Esophagus mucosa (tissue), 1 donor: ENCODE measurements around the gene RPL35. TPM values are rescaled to one million over a fixed set of nuclear protein-coding genes. Genes with fewer than 3 reads are reported as not detected.

ENCODE experiments used
- ATAC-seq: fragments of 200-7000 bp; cut with Tn5 transposase; one replicate; pipeline ENCODE4 v1.9.1; 2020
- total RNA-seq: library from RNA; stranded (reverse); gene quantifications from one replicate; pipeline ENCODE4 v1.2.4, GENCODE V29; 2023
- donor health status: DM: yes; HTN: yes; CAD: no.

RPL35 gene
- total RNA-seq, 1 donor from 2014 or later, result 1,741 TPM

- no peak for ATAC-seq
Observed at GRCh38 chr9:124875501-124875900, 13.7 kb upstream of the RPL35 start.

GRCh38 chr9:124873664-124874063, 11.9 kb upstream of the RPL35 start:
- peak; percentile 60 for ATAC-seq

DNA sequence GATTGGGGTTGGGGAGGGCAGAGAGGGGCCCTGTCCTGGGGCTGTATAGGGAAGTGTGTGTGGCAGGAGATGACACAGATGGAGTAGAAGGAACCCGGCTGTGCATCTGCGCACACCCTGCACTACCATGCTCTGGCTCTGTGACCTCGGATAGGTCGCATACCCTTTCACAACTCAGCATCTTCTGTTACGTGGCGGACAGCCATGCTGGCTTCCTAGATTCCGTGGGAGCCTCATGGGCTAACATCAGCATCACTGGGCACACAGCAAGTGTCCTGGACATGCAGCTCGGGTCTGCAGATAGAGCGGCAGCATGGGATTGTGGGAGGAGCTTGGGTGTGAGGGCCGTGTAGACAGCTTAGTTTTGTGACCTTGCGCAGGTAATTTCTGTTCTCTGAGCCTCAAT, 9.4 kb upstream of the RPL35 start:
- ATAC-seq, result no peak

GRCh38 chr9:124870723-124871122, 9.0 kb upstream of the RPL35 start:
- no peak for ATAC-seq

DNA sequence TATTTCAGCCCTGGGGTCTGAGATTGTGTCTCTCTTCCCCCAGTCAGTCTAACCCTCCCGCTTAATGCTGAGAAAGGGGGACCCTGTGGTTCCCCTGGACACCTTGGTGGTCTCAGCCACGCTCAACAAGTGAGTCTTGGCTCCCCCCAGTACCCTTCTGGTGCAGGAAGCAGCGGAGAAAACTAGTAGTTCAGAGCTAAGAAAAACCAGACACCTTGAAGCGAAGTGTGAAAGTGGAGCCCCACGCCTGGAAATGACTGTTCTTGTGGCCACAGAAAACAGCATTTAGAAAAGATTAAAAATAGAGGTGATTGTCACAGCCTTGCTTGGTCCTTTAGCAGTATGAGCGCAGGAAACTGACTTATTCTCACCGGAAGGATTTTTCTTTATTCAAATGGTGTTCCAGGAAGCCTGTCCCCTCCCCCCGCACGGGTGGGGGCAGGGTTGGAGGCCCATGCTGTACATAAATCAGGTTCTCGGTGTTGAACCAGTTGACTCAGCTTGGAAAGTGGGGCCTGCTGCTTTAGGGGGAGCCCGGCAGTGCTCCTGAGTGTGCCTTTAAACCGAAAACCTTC, 8.3 kb upstream of the RPL35 start:
- ATAC-seq, result peak; percentile 26

DNA sequence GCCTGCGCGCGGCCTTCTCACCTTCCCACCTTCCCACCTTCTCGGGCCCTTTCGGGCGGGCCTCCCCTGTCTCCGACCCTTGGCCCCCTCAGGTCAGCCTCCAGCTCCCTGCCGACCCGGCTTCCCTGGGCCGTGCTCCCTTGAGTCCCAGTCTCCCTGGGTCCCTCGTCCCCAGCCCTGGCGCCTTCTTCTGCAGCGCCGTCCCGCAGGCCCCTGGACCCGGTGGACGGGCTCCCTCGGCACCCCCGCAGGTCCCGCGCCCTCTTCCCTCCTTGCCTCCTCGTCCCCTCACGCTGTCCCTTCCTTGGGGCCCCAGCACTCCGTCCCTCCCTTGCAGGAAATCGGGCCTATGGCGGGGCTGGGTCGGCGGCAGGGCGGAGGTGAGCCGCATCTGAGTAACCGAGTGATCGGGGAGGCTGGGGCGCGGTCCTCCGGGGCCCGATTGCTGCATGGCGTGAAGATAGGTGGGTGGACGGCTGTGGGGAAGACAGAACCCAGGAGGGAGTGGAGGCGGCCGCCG, 7.8 kb upstream of the RPL35 start:
- ATAC-seq, result peak; percentile 36

DNA sequence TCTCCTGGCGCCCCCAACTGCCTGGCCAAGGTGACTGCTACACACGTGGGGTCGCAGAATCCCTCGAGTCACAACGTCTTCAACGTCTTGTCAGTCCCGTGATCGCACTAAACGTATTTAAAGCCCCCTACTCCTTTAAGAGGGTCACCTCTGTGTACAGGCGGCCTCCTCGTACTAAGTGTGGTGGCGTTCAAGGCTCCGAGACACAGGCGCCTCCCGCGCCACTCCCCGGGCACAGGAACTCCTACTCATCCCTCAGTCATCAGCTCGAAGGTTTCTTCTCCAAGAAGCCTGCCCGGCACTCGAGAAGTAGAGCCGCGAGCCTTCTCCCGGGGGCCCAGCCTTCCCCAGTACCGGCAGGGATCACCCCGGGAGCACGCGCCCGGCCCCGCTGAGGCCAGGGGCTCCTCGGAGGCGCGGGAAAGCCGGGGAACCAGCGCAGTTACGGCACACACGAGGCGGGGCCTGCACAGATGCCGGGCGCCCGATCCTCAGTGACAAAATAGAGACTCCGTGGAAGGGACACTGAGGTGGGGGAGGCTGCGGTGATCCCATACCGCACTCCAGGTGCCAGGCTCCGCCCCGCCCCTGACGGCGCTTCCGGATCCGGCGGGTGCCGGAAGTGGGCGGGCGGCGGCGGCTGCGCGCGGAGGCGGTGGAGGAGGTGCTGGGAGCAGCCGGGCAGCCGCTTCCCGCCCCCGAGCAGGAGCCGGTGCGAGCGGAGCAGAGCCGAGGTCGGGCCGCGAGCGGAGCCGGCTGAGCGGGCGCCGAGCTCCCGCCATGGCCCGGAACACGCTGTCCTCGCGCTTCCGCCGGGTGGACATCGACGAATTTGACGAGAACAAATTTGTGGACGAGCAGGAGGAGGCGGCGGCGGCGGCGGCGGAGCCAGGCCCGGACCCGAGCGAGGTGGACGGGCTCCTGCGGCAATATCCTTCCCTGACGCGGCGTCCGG, 7.0 kb upstream of the RPL35 start:
- ATAC-seq, result peak; percentile 86

DNA sequence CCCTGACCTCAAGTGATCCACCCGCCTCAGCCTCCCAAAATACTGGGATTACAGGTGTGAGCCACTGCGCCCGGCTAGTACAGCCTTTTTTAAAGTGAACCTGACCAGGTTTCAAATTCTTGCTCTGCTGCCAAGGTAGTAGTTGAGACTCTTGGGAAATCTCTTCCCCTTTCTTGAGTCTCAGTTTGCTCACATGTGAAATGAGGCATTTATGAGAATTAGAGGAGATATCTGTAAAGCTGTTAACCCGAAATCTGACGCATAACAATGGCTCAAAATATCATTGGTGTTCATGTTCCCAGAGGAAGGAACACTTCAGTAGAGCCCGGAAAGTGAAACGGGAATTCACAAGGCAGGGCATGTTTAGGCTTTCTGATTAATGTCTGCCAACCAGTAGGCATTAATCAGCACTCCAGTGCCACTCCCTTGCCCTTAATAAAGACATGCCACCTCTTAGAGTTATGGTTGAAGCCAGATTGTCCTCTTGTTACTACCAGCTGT, 1.7 kb upstream of the RPL35 start:
- ATAC-seq, result peak; percentile 62

- ATAC-seq, result no peak
Observed at GRCh38 chr9:124860582-124861341, 995 bp downstream of the RPL35 start.

GRCh38 chr9:124859803-124860581, 1.8 kb downstream of the RPL35 start:
- ATAC-seq, result no peak

GRCh38 chr9:124858330-124859046, 3.3 kb downstream of the RPL35 start:
- ATAC-seq, result no peak

DNA sequence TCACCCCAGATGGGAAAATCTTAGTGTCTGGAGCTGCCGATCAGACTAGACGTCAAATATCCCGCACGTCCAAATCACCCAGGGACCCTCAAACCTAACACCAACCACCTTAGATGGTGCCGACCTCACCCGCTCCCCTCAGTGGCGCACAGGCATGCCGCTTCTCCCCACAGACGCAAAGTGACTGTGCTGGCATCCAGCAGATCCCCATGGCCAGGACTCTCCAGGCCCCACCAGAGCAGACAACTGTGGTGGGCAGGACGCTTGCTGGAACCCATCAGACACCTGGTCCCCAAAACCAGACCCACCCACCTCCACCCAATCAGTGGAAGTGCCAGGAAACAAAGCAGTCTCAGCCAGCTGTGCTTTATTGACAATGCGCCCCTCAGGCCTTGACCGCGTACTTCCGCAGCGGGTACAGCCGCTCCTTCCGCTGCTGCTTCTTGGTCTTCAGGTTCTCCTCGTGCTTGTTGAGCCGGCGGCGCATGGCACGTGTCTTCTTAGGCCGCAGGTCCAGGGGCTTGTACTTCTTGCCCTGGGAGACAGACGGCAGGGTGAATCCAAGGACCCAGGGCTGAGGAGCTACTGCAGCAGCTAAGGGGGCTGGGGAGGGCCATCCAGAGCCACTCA, 4.1 kb downstream of the RPL35 start:
- ATAC-seq, result no peak

- peak; percentile 7 for ATAC-seq
Observed at GRCh38 chr9:124855944-124856765, 5.6 kb downstream of the RPL35 start.

- ATAC-seq, result no peak
Observed at GRCh38 chr9:124855566-124855943, 6.2 kb downstream of the RPL35 start.

DNA sequence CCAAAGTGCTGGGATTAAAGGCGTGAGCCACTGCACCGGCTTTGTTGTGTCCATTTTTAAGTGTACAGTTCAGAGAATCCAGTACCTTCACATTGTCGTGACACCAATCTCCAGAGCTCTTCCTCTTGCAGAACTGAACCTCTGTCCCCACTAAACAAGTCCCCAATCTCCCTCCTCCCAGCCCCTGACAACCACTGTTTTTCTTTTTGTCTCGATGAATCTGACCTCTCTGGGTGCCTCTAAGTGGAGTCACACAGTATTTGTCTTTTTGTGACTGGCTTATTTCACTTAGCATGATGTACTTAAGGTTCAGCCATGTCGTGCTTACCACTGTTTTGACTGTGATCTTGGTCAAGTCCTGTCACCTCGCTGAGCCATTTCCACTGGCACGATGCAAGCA, 6.9 kb downstream of the RPL35 start:
- ATAC-seq, result no peak

DNA sequence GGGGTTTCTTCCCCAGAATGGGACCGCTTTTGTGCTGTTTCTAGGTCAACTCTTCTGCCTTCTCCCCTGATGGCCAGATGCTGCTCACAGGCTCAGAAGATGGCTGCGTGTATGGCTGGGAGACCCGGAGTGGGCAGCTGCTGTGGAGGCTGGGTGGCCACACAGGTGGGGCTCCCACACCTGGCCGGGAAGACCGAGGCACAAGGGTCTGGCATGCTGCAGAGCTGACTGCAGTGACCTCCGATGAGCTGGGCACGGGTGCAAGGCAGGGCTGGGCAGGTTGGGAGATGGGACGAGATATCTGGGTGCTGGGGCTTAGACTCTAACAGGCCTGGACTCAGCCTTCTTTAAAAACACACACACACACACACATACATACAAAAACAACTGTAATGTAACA, 7.6 kb downstream of the RPL35 start:
- no peak for ATAC-seq

DNA sequence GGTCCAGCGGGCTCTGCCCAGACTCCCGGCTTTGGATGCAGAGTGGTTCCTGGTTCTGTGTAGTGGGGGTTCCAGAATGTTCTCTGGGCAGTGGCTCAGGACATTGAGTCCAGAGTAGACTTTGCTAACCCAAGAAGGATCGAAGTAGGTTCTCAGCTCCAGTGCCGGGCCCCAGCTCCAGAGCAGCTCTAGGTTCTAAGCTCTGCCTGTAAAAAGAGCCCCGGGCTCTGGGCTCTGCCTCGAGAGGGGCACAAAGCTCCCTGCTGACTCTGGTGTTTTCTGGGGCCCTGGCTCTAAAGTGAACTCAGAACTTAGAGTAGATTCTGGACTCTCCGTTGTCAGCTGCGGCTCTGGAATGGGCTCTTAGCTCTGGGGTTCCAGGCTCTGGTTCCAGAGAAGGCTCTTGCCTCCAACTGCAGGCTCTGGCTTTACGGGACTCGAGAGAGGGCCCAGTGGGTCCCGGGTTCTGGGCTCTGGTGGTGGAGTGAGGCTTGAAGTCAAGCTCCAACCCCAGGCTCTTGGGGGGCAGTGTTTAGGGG, 8.1 kb downstream of the RPL35 start:
- no peak for ATAC-seq

DNA sequence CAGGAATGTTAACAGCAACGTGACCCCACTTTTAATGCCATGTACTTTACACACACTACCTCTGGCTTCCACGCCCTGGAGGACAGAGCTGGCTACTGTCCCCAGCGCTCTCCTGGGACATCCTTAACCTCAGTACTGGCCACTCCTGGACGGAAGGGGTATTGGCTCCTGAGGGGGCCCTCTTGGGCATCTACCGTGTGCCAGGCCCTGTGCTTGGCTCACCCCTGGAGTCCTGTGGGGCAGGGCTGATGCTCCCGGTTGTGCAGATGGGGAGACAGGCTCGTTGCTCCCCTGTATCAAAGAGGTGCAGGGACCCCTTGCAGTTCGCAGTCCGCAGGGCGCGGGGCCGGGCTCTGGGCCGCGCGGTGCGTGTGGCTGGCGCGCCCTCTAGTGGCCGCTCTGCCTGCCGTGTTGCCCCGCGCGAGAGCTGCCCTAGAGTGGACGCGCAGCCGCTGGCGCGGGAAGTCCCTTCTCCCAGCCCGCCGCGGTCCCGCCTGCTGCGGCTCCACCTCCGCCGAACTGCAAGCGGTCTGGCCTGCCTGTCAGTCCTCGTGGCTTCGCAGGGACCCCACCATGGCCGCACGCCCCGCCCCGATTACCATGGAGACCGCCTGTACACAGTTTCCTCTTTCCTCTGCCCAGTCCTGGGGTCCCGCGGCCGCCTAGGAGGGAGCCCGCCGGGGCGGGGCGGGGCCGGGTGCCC, 8.8 kb downstream of the RPL35 start, which contains the start of gene WDR38:
WDR38 (plus strand) TSS at position 632 of the 703 bp plus-strand sequence. CDS start 72 bp downstream, outside the sequence.
- ATAC-seq, result peak; percentile 74
